Measurements from ENCODE around the gene MRTFB. TPM values are rescaled to one million over a fixed set of nuclear protein-coding genes. Genes with fewer than 3 reads are reported as not detected.

The MRTFB gene
- total and polyA plus RNA-seq, 9 donors: 7.2 to 45.6 (median 36.6) TPM

- DNase-seq: no peak
- intact Hi-C loops (cut with DNase I): no loop called here
- TF ChIP-seq POLR2A (IDR thresholded peaks at IDR 0.05) (no peak), CTCF (IDR thresholded peaks at IDR 0.05) (no peak), EP300 (IDR thresholded peaks at IDR 0.05) (no peak)
- no peaks in the 10 kb centered on the region for H3K27me3 ChIP-seq
- no peak overlapping the region for H3K4me3 ChIP-seq
- 63 to 80% (median 75%) methylated on average over 6 of the region's 6 CpGs for WGBS, 3 donors
- peaks cover 4% of the 10 kb centered on the region for H3K4me1 ChIP-seq (ENCODE audit: insufficient read depth)
- H3K27ac ChIP-seq: no peak overlapping the region
- no peaks in the 10 kb centered on the region for H3K36me3 ChIP-seq
- no peaks in the 10 kb centered on the region for H3K9me3 ChIP-seq
Measured at GRCh38 chr16:14088155-14088753, 17.1 kb downstream of the MRTFB start.

- 88 to 99% (median 97%) methylated on average over 1 of the region's 1 CpG for WGBS, 3 donors
- intact Hi-C loops (cut with DNase I): no loop called here
- no peak overlapping the region for H3K4me3 ChIP-seq
- H3K4me1 ChIP-seq (ENCODE audit: insufficient read depth): peaks cover 2% of the 10 kb centered on the region
- no peaks in the 10 kb centered on the region for H3K27me3 ChIP-seq
- no peaks in the 10 kb centered on the region for H3K9me3 ChIP-seq
- no peaks in the 10 kb centered on the region for H3K36me3 ChIP-seq
- TF ChIP-seq EP300 (IDR thresholded peaks at IDR 0.05) (no peak), CTCF (IDR thresholded peaks at IDR 0.05) (no peak), POLR2A (IDR thresholded peaks at IDR 0.05) (no peak)
- H3K27ac ChIP-seq: no peak overlapping the region
- DNase-seq: no peak
Measured at GRCh38 chr16:14089283-14089823, 18.2 kb downstream of the MRTFB start.

DNA sequence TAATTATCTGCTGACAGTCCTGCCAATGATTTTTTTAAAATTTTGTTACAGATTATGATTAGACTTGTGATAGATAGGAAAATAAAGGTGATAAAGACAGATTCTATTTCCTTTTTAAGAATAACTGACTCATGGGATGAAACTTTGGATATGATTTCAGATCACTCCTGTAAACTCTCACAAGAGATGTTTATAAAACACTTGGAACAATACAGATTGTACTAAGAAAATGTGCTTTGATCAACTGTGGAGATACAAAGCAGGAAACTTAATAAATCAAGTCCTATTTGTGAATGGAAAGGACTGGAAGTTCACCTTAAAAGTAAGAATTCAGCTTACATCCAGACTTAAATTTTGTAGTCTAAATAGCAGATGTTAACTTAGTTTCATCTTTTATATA lies 21.4 kb downstream of the MRTFB start:
- peaks cover 2% of the 10 kb centered on the region for H3K4me1 ChIP-seq (ENCODE audit: insufficient read depth)
- H3K9me3 ChIP-seq: no peaks in the 10 kb centered on the region
- H3K27ac ChIP-seq: no peak overlapping the region
- H3K4me3 ChIP-seq: no peak overlapping the region
- intact Hi-C loops (cut with DNase I): no loop called here
- DNase-seq: no peak
- TF ChIP-seq EP300 (IDR thresholded peaks at IDR 0.05): no peak
- no peak for TF ChIP-seq POLR2A (IDR thresholded peaks at IDR 0.05)
- TF ChIP-seq CTCF (IDR thresholded peaks at IDR 0.05): no peak
- H3K36me3 ChIP-seq: no peaks in the 10 kb centered on the region
- H3K27me3 ChIP-seq: no peaks in the 10 kb centered on the region

- Histone ChIP-seq H3K4me3 (no peak overlapping the region), H3K27ac (no peak overlapping the region), H3K9me3 (no peaks in the 10 kb centered on the region), H3K4me1 (ENCODE audit: insufficient read depth) (no peaks in the 10 kb centered on the region), H3K27me3 (no peaks in the 10 kb centered on the region), H3K36me3 (no peaks in the 10 kb centered on the region)
- no peak for DNase-seq
- no peak for TF ChIP-seq POLR2A (IDR thresholded peaks at IDR 0.05)
- TF ChIP-seq CTCF (IDR thresholded peaks at IDR 0.05): no peak
- TF ChIP-seq EP300 (IDR thresholded peaks at IDR 0.05): no peak
- 94 to 97% (median 95%) methylated on average over 9 of the region's 9 CpGs for WGBS, 3 donors
- intact Hi-C loops (cut with DNase I): no loop called here
Measured at GRCh38 chr16:14095883-14096551, 24.9 kb downstream of the MRTFB start.
